Measurements from ENCODE around the gene PLEKHM3. TPM values are rescaled to one million over a fixed set of nuclear protein-coding genes. Genes with fewer than 3 reads are reported as not detected.

The PLEKHM3 gene
- polyA plus RNA-seq, 1 experiment, result 5.8 TPM

DNA sequence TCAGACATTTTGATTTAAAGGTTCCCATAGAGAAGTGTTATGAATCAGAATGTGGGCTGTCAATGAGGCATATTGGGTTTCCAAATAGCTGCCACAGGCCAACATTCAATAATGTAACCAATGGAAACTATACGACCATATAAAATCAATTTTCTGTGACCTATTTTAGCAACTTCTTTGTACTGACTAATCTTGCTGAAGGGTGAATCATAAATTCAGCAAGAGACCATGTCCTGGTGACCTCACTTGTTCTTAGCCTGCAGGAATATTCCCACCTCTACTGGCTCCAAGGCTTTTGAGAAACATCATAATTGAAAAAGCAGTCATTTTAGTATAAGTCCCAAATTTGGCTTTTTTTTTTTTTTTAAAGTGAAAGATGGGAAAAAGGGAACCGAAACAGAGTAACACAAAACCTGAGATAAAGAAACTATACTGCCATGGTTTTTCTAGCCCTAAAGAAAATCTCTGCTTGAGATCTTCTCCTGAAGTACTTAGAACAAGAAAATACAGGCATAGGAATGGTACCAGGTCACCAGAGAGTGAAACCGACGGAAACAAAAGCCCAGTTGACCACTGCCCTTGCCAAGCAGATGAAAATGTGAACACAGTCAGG lies 32.1 kb downstream of the PLEKHM3 start:
- Histone ChIP-seq H3K4me3 (ENCODE audit: low read depth, low read length) (no peak overlapping the region), H3K36me3 (ENCODE audit: control insufficient read depth, insufficient read depth, low read length) (no peaks in the 10 kb centered on the region), H3K27me3 (ENCODE audit: control insufficient read depth, insufficient read depth, low read length) (no peaks in the 10 kb centered on the region)
- no peak for DNase-seq (ENCODE audit: low read depth)
- ChIA-PET POLR2A (no interaction called here), CTCF (interaction anchor here (0.6 to 0.7 kb wide), 2 partner anchors 95 to 1162 kb away, joined by 3 to 4 read pairs; no protein-coding TSS in a partner anchor)
- TF ChIP-seq, protein P1, sequence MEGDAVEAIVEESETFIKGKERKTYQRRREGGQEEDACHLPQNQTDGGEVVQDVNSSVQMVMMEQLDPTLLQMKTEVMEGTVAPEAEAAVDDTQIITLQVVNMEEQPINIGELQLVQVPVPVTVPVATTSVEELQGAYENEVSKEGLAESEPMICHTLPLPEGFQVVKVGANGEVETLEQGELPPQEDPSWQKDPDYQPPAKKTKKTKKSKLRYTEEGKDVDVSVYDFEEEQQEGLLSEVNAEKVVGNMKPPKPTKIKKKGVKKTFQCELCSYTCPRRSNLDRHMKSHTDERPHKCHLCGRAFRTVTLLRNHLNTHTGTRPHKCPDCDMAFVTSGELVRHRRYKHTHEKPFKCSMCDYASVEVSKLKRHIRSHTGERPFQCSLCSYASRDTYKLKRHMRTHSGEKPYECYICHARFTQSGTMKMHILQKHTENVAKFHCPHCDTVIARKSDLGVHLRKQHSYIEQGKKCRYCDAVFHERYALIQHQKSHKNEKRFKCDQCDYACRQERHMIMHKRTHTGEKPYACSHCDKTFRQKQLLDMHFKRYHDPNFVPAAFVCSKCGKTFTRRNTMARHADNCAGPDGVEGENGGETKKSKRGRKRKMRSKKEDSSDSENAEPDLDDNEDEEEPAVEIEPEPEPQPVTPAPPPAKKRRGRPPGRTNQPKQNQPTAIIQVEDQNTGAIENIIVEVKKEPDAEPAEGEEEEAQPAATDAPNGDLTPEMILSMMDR (IDR thresholded peaks at IDR 0.05; ENCODE audit: insufficient read depth, low read depth, low read length), result no peak

DNA sequence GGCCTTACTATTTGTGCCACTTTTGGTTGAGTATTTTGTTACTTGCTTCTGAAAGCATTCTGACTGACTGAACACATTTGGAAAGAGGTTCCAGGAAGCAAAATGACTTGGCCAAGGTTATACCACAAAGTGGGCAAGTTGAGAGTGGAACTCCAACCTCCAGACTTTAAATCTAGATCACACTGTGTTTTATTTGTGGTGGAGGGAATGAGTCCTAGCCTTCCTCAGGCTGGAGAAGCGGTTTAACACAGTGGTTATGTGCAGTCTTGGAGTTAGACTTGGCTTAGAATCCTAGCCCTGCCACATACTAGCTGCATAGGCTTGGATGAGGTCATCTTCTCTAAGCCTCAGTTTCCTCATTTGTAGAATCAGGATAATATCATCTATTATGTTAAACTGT lies 33.4 kb downstream of the PLEKHM3 start:
- POLR2A ChIA-PET, result no interaction called here
- Histone ChIP-seq H3K4me3 (ENCODE audit: low read depth, low read length) (no peak overlapping the region), H3K36me3 (ENCODE audit: control insufficient read depth, insufficient read depth, low read length) (no peaks in the 10 kb centered on the region), H3K27me3 (ENCODE audit: control insufficient read depth, insufficient read depth, low read length) (no peaks in the 10 kb centered on the region)
- CTCF ChIA-PET, result interaction anchor here (0.7 to 1.6 kb wide), 3 partner anchors 15 to 49 kb away, joined by 3 read pairs; no protein-coding TSS in a partner anchor
- TF ChIP-seq, protein P1 (IDR thresholded peaks at IDR 0.05; ENCODE audit: insufficient read depth, low read depth, low read length), result no peak
- no peak for DNase-seq (ENCODE audit: low read depth)

DNA sequence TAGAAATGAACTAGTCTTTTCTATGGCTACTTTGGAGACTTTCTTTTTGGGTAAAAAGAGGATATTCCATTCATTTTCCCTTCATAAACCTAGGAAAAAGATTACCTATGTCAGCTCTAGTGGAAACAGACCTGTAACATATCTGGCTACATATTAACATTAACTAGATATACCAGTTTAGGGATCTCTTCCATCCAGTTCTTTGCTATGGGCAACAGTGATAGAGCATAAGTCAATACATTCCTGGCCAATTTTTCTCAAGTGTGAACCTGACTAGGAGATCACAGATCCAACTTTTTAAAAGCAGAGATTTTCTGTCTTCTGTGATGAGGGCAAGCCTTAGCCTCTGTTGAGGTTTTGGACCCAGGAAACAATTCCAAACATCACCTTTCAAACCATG lies 34.5 kb downstream of the PLEKHM3 start:
- Histone ChIP-seq H3K36me3 (ENCODE audit: control insufficient read depth, insufficient read depth, low read length) (no peaks in the 10 kb centered on the region), H3K4me3 (ENCODE audit: low read depth, low read length) (no peak overlapping the region), H3K27me3 (ENCODE audit: control insufficient read depth, insufficient read depth, low read length) (no peaks in the 10 kb centered on the region)
- DNase-seq (ENCODE audit: low read depth), result no peak
- POLR2A ChIA-PET, result no interaction called here
- TF ChIP-seq, protein P1 (IDR thresholded peaks at IDR 0.05; ENCODE audit: insufficient read depth, low read depth, low read length), result no peak
- CTCF ChIA-PET, result interaction anchor here (1.5 to 1.6 kb wide), 2 partner anchors 16 to 50 kb away, joined by 3 read pairs; no protein-coding TSS in a partner anchor

DNA sequence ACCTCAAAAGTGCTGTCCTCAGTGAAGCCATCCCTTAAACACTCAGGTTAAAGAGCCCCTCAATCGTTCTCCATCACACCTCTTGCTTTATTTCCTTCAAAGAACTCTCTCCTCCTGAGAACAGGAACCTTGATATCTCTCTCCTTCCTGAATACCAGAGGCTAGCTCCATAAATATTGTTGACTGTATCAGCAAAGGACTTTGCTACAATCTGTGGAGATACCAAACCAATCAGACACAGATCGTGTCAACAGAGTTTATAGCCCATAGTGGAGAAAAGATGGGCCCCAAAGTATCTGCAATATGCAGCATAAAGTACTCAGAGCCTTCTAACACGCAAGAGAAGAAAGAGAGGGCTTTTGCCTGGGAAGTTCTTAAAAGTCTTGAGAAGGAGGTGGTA lies 36.4 kb downstream of the PLEKHM3 start:
- CTCF ChIA-PET, result no interaction called here
- TF ChIP-seq, protein P1 (IDR thresholded peaks at IDR 0.05; ENCODE audit: insufficient read depth, low read depth, low read length), result no peak
- Histone ChIP-seq H3K27me3 (ENCODE audit: control insufficient read depth, insufficient read depth, low read length) (no peaks in the 10 kb centered on the region), H3K36me3 (ENCODE audit: control insufficient read depth, insufficient read depth, low read length) (no peaks in the 10 kb centered on the region), H3K4me3 (ENCODE audit: low read depth, low read length) (no peak overlapping the region)
- DNase-seq (ENCODE audit: low read depth), result no peak
- POLR2A ChIA-PET, result no interaction called here

DNA sequence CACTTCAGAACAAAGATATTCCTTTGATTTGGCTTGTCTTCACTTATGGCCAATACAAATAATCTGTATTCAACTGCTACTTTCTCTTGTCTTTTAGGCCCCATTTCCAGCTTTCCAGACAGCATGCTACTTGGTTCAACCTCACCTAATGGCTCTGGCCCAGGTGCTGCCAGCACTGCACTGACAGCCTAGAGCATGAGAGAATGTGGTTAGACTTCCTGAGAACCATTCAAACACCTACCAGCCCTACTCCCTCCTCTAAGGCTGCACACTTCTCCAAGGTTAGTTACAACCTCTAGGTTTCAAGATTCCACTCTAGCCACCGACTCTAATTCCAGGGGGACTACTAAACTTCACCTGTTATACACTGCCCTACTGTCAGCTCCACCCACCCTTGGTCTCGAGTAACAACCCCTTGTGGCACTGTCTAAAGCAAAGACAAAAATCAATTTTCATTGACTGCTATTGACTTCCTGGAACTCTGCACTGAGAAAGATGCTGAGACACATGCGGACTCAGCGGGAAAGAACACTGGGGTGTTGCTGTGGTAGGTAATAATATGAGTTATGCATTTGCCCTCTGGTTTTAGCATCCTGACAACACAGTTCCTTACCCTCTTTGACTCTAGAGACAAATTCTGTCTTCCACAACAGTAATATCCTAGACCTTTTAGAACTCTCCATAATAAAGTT lies 38.2 kb downstream of the PLEKHM3 start:
- H3K4me3 ChIP-seq (ENCODE audit: low read depth, low read length), result no peak overlapping the region
- no peaks in the 10 kb centered on the region for H3K36me3 ChIP-seq (ENCODE audit: control insufficient read depth, insufficient read depth, low read length)
- ChIA-PET POLR2A (no interaction called here), CTCF (interaction anchor here (0.9 to 1.8 kb wide), 5 partner anchors 13 to 241 kb away, joined by 3 to 7 read pairs (median 3); no protein-coding TSS in a partner anchor)
- H3K27me3 ChIP-seq (ENCODE audit: control insufficient read depth, insufficient read depth, low read length), result no peaks in the 10 kb centered on the region
- DNase-seq (ENCODE audit: low read depth), result no peak
- TF ChIP-seq, protein P1 (IDR thresholded peaks at IDR 0.05; ENCODE audit: insufficient read depth, low read depth, low read length), result no peak
